GM21825 (cell line): ENCODE data around the gene SDR42E2.

Experiments
- ATAC-seq: cut with Tn5 transposase; IDR thresholded peaks from one replicate; pipeline ENCODE4 v1.9.1; 2021; ENCODE audit warnings: mild to moderate bottlenecking, moderate library complexity; ENCODE audit not compliant: unreplicated experiment

SDR42E2 gene

GRCh38 chr16:22240023-22240710, 77.9 kb downstream of the SDR42E2 start:
- no peak for ATAC-seq
